ENCODE data around the gene CTSF.

CTSF gene
- long read RNA-seq: 0 reads

- no peak within 1 kb of the TSS for H3K27ac ChIP-seq (replicated peaks)
- TF ChIP-seq, protein P1, sequence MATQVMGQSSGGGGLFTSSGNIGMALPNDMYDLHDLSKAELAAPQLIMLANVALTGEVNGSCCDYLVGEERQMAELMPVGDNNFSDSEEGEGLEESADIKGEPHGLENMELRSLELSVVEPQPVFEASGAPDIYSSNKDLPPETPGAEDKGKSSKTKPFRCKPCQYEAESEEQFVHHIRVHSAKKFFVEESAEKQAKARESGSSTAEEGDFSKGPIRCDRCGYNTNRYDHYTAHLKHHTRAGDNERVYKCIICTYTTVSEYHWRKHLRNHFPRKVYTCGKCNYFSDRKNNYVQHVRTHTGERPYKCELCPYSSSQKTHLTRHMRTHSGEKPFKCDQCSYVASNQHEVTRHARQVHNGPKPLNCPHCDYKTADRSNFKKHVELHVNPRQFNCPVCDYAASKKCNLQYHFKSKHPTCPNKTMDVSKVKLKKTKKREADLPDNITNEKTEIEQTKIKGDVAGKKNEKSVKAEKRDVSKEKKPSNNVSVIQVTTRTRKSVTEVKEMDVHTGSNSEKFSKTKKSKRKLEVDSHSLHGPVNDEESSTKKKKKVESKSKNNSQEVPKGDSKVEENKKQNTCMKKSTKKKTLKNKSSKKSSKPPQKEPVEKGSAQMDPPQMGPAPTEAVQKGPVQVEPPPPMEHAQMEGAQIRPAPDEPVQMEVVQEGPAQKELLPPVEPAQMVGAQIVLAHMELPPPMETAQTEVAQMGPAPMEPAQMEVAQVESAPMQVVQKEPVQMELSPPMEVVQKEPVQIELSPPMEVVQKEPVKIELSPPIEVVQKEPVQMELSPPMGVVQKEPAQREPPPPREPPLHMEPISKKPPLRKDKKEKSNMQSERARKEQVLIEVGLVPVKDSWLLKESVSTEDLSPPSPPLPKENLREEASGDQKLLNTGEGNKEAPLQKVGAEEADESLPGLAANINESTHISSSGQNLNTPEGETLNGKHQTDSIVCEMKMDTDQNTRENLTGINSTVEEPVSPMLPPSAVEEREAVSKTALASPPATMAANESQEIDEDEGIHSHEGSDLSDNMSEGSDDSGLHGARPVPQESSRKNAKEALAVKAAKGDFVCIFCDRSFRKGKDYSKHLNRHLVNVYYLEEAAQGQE (IDR thresholded peaks at IDR 0.05; ENCODE audit: insufficient replicate concordance, low read depth): no peak
- no peak for TF ChIP-seq POLR2AphosphoS5 (IDR thresholded peaks at IDR 0.05; ENCODE audit: low read depth)
- no peak for TF ChIP-seq CTCF (IDR thresholded peaks at IDR 0.05; ENCODE audit: insufficient read depth, low read length)
- TF ChIP-seq GABPA (IDR thresholded peaks at IDR 0.05; ENCODE audit: low read depth): no peak
- no peak for TF ChIP-seq SPI1 (IDR thresholded peaks at IDR 0.05; ENCODE audit: borderline replicate concordance, low read depth)
- H3K4me3 ChIP-seq (replicated peaks; ENCODE audit: insufficient read depth, low read length): no peak within 1 kb of the TSS
- peaks cover 15% of the 10 kb centered on the region for H3K27me3 ChIP-seq (ENCODE audit: insufficient read depth, poor library complexity, severe bottlenecking)
- DNase-seq (ENCODE audit: low read depth in 1 of 2, low spot score in 1 of 2): peak; percentile 12 to 52
Measured at GRCh38 chr11:66568124-66568916, at the start of gene CTSF. CTSF (minus strand) TSS chr11:66568606; CDS start chr11:66568486, 120 bp downstream.

DNA sequence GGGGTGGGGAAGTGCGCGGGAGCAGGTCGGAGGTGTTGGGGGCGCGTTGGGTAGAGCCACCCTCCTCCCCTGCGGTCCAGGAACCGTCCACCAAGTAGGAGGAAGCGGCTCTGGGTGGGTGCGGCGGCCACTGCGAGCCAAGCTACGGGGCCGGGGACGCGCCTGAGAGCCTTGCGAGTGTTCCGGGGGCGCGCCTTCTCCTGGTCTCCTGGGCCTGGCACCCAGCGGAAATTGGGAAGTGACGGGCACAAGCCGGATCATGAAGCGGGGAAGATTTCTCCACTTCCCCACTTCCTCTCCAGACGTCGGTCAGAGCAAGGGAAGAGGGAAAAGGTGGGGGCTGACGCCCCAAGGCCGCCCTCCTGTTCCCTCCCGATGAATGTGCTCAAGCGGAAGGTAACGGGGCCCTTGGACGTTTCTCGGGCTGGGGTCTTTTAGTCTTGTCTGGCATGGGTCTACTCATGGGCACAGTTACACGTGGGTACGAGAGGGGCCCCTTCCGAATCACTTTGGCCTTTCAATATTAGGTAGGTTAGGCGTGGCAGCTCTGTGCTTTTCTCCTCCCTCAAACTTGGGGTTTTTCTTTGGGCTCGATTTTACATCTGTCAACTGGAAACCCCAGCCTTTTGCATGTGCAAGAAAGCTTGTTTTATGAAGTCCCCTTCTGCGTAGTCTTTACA, 48.9 kb upstream of the CTSF start:
- peak overlapping the region; percentile 98 for H3K27ac ChIP-seq (replicated peaks)
- DNase-seq (ENCODE audit: low read depth in 1 of 2, low spot score in 1 of 2): peak; percentile 77 to 79
- TF ChIP-seq POLR2AphosphoS5 (IDR thresholded peaks at IDR 0.05; ENCODE audit: low read depth): no peak; the same call in 1 of the 2 replicates
- TF ChIP-seq CTCF (IDR thresholded peaks at IDR 0.05; ENCODE audit: insufficient read depth, low read length): no peak
- peak; percentile 94 for TF ChIP-seq SPI1 (IDR thresholded peaks at IDR 0.05; ENCODE audit: borderline replicate concordance, low read depth)
- TF ChIP-seq, protein P1 (IDR thresholded peaks at IDR 0.05; ENCODE audit: insufficient replicate concordance, low read depth): no peak
- TF ChIP-seq GABPA (IDR thresholded peaks at IDR 0.05; ENCODE audit: low read depth): peak; percentile 51; the same call in 1 of the 2 replicates

GRCh38 chr11:66616379-66617154, 48.2 kb upstream of the CTSF start, which contains the start of gene RBM14:
RBM14 (plus strand) TSS chr11:66616630; CDS start chr11:66616721, 91 bp downstream.
- peak; percentile 99 for TF ChIP-seq POLR2AphosphoS5 (IDR thresholded peaks at IDR 0.05; ENCODE audit: low read depth)
- no peak for TF ChIP-seq CTCF (IDR thresholded peaks at IDR 0.05; ENCODE audit: insufficient read depth, low read length)
- TF ChIP-seq, protein P1 (IDR thresholded peaks at IDR 0.05; ENCODE audit: insufficient replicate concordance, low read depth): peak; percentile 72
- TF ChIP-seq SPI1 (IDR thresholded peaks at IDR 0.05; ENCODE audit: borderline replicate concordance, low read depth): no peak
- no peak for TF ChIP-seq GABPA (IDR thresholded peaks at IDR 0.05; ENCODE audit: low read depth)
- no peaks in the 10 kb centered on the region for H3K27me3 ChIP-seq (ENCODE audit: insufficient read depth, poor library complexity, severe bottlenecking)
- peak; percentile 99 to 100 for DNase-seq (ENCODE audit: low read depth in 1 of 2, low spot score in 1 of 2)
- H3K27ac ChIP-seq (replicated peaks): peak within 1 kb of the TSS; percentile 98
- peak within 1 kb of the TSS; percentile 55 for H3K4me3 ChIP-seq (replicated peaks; ENCODE audit: insufficient read depth, low read length)

More for the DNA sequence above, 48.9 kb upstream of the CTSF start:
- H3K27me3 ChIP-seq (ENCODE audit: insufficient read depth, poor library complexity, severe bottlenecking): no peaks in the 10 kb centered on the region
- H3K4me3 ChIP-seq (replicated peaks; ENCODE audit: insufficient read depth, low read length): peak overlapping the region; percentile 52

Measured in HL-60 (cell line).